Measurements from ENCODE around the gene SYNC.

SYNC gene

DNA sequence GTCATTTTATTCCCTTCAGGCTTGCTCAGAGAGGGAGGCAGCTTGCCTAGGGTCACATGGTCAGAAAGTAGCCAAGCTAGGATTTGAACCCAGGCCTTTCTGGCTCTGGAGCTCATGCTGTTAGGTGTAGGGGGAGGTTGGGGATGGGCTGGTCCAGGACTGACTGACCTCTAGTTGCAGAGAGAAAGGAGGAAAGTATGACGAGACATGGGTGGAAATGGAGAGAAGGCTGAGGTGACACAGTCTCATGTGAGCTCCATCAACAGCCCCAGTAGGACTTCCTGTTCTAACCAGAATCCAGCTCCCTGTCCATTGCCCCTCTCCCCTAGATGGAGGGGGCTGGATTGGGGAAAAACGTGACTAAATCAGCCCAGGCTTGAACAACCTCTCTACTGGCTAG lies 15.5 kb upstream of the SYNC start:
- Histone ChIP-seq H3K27me3 (ENCODE audit: insufficient read depth, low read length) (0 out of 2 replicates have a peak, but pooled peaks cover 4% of the 10 kb centered on the region), H3K27ac (ENCODE audit: low read depth, low read length, poor library complexity, severe bottlenecking) (no peak overlapping the region), H3K9ac (ENCODE audit: low read length) (no peak overlapping the region), H4K20me1 (ENCODE audit: insufficient read depth, low read length) (no peaks in the 10 kb centered on the region), H3K9me3 (ENCODE audit: low read length) (no peaks in the 10 kb centered on the region), H3K79me2 (ENCODE audit: insufficient read depth, low read length) (no peaks in the 10 kb centered on the region), H3K9me2 (ENCODE audit: low read depth, low read length) (no peaks in the 10 kb centered on the region), H3K36me3 (ENCODE audit: insufficient read depth, low read length) (no peaks in the 10 kb centered on the region), H3F3A (ENCODE audit: insufficient read depth, low read length) (no peaks in the 10 kb centered on the region), H3K4me1 (ENCODE audit: insufficient read depth, low read length, severe bottlenecking) (peaks cover 9% of the 10 kb centered on the region), H3K4me3 (ENCODE audit: low read depth, low read length, poor library complexity, severe bottlenecking) (no peak overlapping the region), H3K4me2 (ENCODE audit: low read length) (no peak overlapping the region), H2AFZ (ENCODE audit: low read length) (no peak overlapping the region)
- no peak for TF ChIP-seq EZH2 (IDR thresholded peaks at IDR 0.05; ENCODE audit: borderline replicate concordance, low read length)
- TF ChIP-seq, protein P1, sequence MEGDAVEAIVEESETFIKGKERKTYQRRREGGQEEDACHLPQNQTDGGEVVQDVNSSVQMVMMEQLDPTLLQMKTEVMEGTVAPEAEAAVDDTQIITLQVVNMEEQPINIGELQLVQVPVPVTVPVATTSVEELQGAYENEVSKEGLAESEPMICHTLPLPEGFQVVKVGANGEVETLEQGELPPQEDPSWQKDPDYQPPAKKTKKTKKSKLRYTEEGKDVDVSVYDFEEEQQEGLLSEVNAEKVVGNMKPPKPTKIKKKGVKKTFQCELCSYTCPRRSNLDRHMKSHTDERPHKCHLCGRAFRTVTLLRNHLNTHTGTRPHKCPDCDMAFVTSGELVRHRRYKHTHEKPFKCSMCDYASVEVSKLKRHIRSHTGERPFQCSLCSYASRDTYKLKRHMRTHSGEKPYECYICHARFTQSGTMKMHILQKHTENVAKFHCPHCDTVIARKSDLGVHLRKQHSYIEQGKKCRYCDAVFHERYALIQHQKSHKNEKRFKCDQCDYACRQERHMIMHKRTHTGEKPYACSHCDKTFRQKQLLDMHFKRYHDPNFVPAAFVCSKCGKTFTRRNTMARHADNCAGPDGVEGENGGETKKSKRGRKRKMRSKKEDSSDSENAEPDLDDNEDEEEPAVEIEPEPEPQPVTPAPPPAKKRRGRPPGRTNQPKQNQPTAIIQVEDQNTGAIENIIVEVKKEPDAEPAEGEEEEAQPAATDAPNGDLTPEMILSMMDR (IDR thresholded peaks at IDR 0.05; ENCODE audit: low read length) = no peak

DNA sequence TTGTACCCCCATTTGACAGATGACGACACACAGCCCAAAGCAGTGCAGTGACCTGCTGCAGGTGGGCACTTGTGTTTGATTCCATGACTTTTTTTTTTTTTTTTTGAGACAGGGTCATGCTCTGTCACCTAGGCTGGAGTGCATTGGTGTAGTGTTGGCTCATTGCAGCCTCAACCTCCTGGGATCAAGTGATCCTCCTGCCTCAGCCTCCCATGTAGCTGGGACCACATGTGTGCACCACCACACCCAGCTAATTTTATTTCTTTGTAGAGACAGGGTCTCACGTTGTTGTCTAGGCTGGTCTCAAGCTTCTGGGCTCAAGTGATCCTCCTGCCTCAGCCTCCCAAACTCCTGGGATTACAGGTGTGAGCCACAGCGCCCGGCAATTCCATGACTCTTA lies 14.9 kb upstream of the SYNC start:
- Histone ChIP-seq H3K79me2 (ENCODE audit: insufficient read depth, low read length) (no peaks in the 10 kb centered on the region), H3K9me3 (ENCODE audit: low read length) (no peaks in the 10 kb centered on the region), H3K4me1 (ENCODE audit: insufficient read depth, low read length, severe bottlenecking) (peaks cover 11% of the 10 kb centered on the region), H3K27ac (ENCODE audit: low read depth, low read length, poor library complexity, severe bottlenecking) (no peak overlapping the region), H2AFZ (ENCODE audit: low read length) (no peak overlapping the region), H3K9me2 (ENCODE audit: low read depth, low read length) (no peaks in the 10 kb centered on the region), H3K4me2 (ENCODE audit: low read length) (no peak overlapping the region), H3K36me3 (ENCODE audit: insufficient read depth, low read length) (no peaks in the 10 kb centered on the region), H3K4me3 (ENCODE audit: low read depth, low read length, poor library complexity, severe bottlenecking) (no peak overlapping the region), H3F3A (ENCODE audit: insufficient read depth, low read length) (no peaks in the 10 kb centered on the region), H3K27me3 (ENCODE audit: insufficient read depth, low read length) (0 out of 2 replicates have a peak, but pooled peaks cover 4% of the 10 kb centered on the region), H3K9ac (ENCODE audit: low read length) (no peak overlapping the region), H4K20me1 (ENCODE audit: insufficient read depth, low read length) (no peaks in the 10 kb centered on the region)
- TF ChIP-seq EZH2 (IDR thresholded peaks at IDR 0.05; ENCODE audit: borderline replicate concordance, low read length) = no peak
- TF ChIP-seq, protein P1 (IDR thresholded peaks at IDR 0.05; ENCODE audit: low read length) = no peak

DNA sequence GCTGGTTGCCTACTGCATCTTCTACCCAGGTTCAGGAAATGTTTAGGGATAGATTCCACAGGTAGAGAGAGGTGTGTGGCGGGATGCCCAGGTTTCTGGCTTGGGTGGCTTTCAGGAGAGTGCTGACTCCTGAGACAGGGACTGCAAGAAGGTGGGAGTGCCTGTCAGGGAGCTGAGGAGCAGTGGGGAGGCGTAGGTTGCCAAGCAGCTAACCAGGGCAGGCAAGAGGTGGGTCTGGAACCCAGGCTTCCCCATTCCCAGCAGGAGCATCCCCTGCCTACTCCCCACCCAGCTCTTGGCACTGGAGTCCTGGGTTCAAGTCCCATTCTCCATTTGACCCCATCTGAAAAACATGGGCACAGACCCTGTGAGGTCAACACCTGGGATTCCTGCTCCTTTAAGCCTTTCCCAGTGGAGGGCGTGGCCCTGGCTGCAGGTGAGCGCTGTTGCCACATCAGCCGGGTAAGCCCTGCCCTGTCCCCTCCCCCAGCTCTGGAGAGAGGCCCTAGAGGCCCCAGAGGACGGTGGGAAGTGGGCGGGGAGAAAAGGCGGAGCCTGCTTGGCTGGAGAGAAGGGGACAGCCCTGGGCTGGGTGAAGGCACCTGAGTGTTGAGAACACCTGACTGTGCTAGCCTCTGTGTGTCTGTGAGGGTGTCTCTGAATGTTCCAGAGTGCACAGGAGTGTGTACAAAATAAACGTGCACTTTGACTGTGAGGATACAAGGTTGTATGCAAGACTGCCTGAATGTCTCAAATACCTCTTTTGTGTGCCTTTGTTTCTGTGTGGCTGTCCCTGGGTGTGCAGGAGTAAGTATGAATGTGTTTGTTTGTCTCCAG lies 14.0 kb upstream of the SYNC start:
- no peaks in the 10 kb centered on the region for H3K79me2 ChIP-seq (ENCODE audit: insufficient read depth, low read length)
- no peaks in the 10 kb centered on the region for H3K9me3 ChIP-seq (ENCODE audit: low read length)
- no peaks in the 10 kb centered on the region for H3K36me3 ChIP-seq (ENCODE audit: insufficient read depth, low read length)
- no peak overlapping the region; the same call in 1 of the 2 replicates for H3K9ac ChIP-seq (ENCODE audit: low read length)
- H3K9me2 ChIP-seq (ENCODE audit: low read depth, low read length) = no peaks in the 10 kb centered on the region
- H3K4me3 ChIP-seq (ENCODE audit: low read depth, low read length, poor library complexity, severe bottlenecking) = no peak overlapping the region
- H2AFZ ChIP-seq (ENCODE audit: low read length) = no peak overlapping the region
- peak overlapping the region; percentile 30 for H3K4me2 ChIP-seq (ENCODE audit: low read length)
- H4K20me1 ChIP-seq (ENCODE audit: insufficient read depth, low read length) = no peaks in the 10 kb centered on the region
- H3K4me1 ChIP-seq (ENCODE audit: insufficient read depth, low read length, severe bottlenecking) = peaks cover 20% of the 10 kb centered on the region
- H3K27me3 ChIP-seq (ENCODE audit: insufficient read depth, low read length) = 0 out of 2 replicates have a peak, but pooled peaks cover 4% of the 10 kb centered on the region
- no peak overlapping the region for H3K27ac ChIP-seq (ENCODE audit: low read depth, low read length, poor library complexity, severe bottlenecking)
- H3F3A ChIP-seq (ENCODE audit: insufficient read depth, low read length) = no peaks in the 10 kb centered on the region
- TF ChIP-seq, protein P1 (IDR thresholded peaks at IDR 0.05; ENCODE audit: low read length) = no peak
- no peak for TF ChIP-seq EZH2 (IDR thresholded peaks at IDR 0.05; ENCODE audit: borderline replicate concordance, low read length)
